PC-9 (cell line): ENCODE results near the gene C18orf63.

ENCODE experiments used
- CTCF ChIP-seq: fragments of 200-600 bp; sonication (generic); conservative IDR thresholded peaks from 2 replicates; pipeline ENCODE4 v1.6.1; 2017; ENCODE audit warnings: mixed run types, antibody characterized with exemption, mild to moderate bottlenecking, moderate library complexity
- EZH2 ChIP-seq: fragments of 200-600 bp; sonication (generic); IDR thresholded peaks from 2 replicates; pipeline ENCODE4 v1.8.0; 2017; ENCODE audit warnings: antibody characterized with exemption, low read depth

DNA sequence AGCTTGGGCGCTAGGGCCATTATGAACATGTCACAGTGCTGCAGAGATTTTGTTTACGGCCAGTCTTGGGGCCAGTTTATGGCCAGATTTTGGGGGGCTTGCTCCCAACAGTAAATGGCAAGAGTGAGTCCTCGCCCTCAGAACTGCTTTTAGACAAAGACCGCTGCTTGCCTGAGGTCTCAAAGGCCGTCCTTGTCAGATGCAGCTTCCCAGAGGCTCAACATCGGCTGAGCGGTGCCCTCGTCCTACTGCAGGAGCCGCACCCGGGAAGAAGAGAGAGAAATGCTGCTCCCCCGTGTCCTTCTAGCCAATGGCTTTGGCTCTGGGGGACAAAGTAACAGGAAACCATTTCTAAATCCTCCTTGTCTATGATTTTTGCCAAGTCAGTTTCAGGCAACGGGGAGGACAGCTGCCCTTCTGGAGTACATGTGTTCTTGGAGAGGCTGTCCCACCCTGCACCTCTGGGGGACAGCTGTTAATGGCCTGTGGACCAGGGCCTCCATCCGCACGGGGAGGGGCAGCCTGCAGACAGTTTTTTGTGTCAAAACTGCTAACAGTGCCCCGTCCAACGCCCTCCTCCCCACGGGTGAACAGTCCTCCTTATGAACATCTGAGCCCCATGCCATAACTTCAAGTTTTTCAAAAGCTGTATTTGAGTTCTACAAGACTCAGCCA, 66.1 kb downstream of the C18orf63 start:
- TF ChIP-seq EZH2 (no peak), CTCF (no peak)
